Stomach (tissue), 9 donors: ENCODE measurements around the gene SS18. TPM values are rescaled to one million over a fixed set of nuclear protein-coding genes. Genes with fewer than 3 reads are reported as not detected.

ENCODE experiments used
- DNase-seq, 2 donors: peaks; one replicate each; pipeline versions ENCODE4 v3.0.0 to v3.0.0-alpha.2; 2013 to 2019
- H3K27ac ChIP-seq, 5 donors: fragments of 200-600 bp in 4 of 5; sonication (generic) in 4 of 5; one replicate each; pipeline ENCODE4 v1.5.1; 2013 to 2019; ENCODE audit warnings: mild to moderate bottlenecking in 1 of 5, moderate library complexity in 1 of 5
- H3K27me3 ChIP-seq, 3 donors: fragments of 200-600 bp; sonication (generic); one replicate each; pipeline ENCODE4 v1.5.1; 2017 to 2019; ENCODE audit warnings: mixed run types in 1 of 3
- H3K36me3 ChIP-seq, 4 donors: fragments of 200-600 bp; sonication (generic); 1 replicate in 3 of 4; 2 replicates in 1 of 4; pipeline ENCODE4 v1.5.1; 2016 to 2019
- H3K4me1 ChIP-seq, 4 donors: fragments of 200-600 bp; sonication (generic); one replicate each; pipeline ENCODE4 v1.5.1; 2016 to 2019
- H3K4me3 ChIP-seq, 4 donors: fragments of 200-600 bp; sonication (generic) in 3 of 4; one replicate each; pipeline ENCODE4 v1.5.1; 2016 to 2019; ENCODE audit warnings: mild to moderate bottlenecking in 1 of 4
- H3K9me3 ChIP-seq, 4 donors: fragments of 200-600 bp; sonication (generic); one replicate each; pipeline ENCODE4 v1.5.1; 2016 to 2019
- EP300 ChIP-seq: sonication (generic); formaldehyde crosslinking; IDR thresholded peaks from one replicate; pipeline ENCODE4 v1.6.1; 2017; ENCODE audit warnings: antibody characterized with exemption
- POLR2A ChIP-seq, 4 donors: fragments of 450-650 bp; IDR thresholded peaks; one replicate each; pipeline ENCODE4 v1.6.1; 2016; ENCODE audit warnings: antibody characterized with exemption in 4 of 4, control low read depth in 2 of 4, mild to moderate bottlenecking in 1 of 4, moderate library complexity in 1 of 4
- POLR2AphosphoS5 ChIP-seq, 3 donors: sonication (generic); formaldehyde crosslinking; IDR thresholded peaks; one replicate each; pipeline ENCODE4 v1.6.1; 2016; ENCODE audit warnings: antibody characterized with exemption in 3 of 3
- WGBS, 5 donors: extraction: QIAGEN DNeasy Blood & Tissue Kit in 3 of 5; methylation state at CpG; one replicate each; pipeline versions ENCODE4 v1.1.5 to v1.1.7; 2013 to 2018; 5-methylcytosine and 5-hydroxymethylcytosine counted together
- intact Hi-C: fragments of 100-400 bp; cut with DNase I; formaldehyde crosslinking; loops from one replicate; pipeline ENCODE4 v1.15.1; 2023; ENCODE audit warnings: low total_unique reads
- polyA plus RNA-seq, 3 donors: library from polyadenylated mRNA; stranded (reverse); fragments of 200-250 nt; gene quantifications; one replicate each; pipeline ENCODE4 v1.2.3, GENCODE V29; 2013
- total RNA-seq, 5 donors: library from RNA; depleted of rRNA; stranded (reverse); fragments of >200 nt; gene quantifications; one replicate each; pipeline versions ENCODE4 v1.1.0 to v1.2.3, GENCODE V29; 2014 to 2016
- TF ChIP-seq, protein P1 (sequence below), 7 experiments: fragments of 450-650 bp in 4 of 7; fragments of 200-600 bp in 3 of 7; sonication (generic) in 3 of 7; IDR thresholded peaks; one replicate each; pipeline ENCODE4 v1.5.1; 2016 to 2019; ENCODE audit warnings: antibody characterized with exemption in 7 of 7, control low read depth in 2 of 7, mild to moderate bottlenecking in 1 of 7
- donor health status: healthy with polysubstance abuse.
- donor health status: Bipolar disorder and iron deficiency.
- donor health status: healthy.

Gene SS18
- total and polyA plus RNA-seq, 8 donors: 24.6 to 138 (median 37.8) TPM

DNA sequence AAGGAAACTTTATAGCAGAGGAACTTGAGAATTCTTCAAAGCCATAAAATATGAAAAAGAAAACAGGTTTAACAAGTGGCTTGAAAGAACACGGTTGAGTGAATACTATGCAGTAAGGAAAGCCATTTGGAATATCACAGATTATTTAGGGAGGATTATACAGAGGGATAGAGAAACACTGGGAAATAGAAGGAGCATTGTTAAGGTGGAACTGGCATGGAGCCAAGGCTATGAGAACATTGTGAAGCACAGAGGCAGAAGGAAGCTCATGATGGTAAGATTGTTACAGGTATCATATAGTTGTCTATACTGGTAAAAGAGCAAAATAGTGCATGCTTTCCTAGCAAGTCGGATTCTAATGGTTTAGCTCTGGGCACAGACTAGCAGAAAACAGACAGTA lies 87.1 kb downstream of the SS18 start:
- no peak for TF ChIP-seq POLR2A (IDR thresholded peaks at IDR 0.05)
- TF ChIP-seq, protein P1, sequence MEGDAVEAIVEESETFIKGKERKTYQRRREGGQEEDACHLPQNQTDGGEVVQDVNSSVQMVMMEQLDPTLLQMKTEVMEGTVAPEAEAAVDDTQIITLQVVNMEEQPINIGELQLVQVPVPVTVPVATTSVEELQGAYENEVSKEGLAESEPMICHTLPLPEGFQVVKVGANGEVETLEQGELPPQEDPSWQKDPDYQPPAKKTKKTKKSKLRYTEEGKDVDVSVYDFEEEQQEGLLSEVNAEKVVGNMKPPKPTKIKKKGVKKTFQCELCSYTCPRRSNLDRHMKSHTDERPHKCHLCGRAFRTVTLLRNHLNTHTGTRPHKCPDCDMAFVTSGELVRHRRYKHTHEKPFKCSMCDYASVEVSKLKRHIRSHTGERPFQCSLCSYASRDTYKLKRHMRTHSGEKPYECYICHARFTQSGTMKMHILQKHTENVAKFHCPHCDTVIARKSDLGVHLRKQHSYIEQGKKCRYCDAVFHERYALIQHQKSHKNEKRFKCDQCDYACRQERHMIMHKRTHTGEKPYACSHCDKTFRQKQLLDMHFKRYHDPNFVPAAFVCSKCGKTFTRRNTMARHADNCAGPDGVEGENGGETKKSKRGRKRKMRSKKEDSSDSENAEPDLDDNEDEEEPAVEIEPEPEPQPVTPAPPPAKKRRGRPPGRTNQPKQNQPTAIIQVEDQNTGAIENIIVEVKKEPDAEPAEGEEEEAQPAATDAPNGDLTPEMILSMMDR (IDR thresholded peaks at IDR 0.05): no peak
- TF ChIP-seq EP300: no peak
- TF ChIP-seq POLR2AphosphoS5 (IDR thresholded peaks at IDR 0.05): no peak

DNA sequence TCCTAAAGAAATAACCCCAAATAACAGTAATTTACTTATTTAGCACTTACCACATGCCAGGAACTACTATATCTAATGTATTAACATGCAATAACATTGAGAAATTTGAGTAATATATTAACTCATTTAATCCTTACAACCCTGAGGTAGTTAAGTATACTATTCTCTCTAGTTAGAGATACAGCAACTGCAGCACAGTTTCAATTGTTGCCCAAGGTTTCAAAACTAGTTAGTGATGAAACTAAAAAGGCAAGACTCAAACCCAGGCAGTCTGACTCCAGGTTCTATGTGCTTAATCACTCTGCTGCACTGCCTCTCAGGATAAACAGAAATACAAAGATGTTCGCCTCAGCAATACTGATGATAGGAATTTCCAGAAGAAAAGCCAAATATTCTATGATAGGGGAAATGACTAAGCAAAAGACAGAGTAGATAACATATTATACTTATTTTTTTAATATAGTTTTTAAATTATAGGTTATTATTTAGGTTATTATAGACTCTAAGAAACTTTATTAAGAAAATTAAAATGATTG lies 88.0 kb downstream of the SS18 start:
- Histone ChIP-seq H3K36me3 (no peaks in the 10 kb centered on the region), H3K9me3 (no peaks in the 10 kb centered on the region), H3K27ac (no peak overlapping the region), H3K4me1 (no peaks in the 10 kb centered on the region), H3K4me3 (no peak overlapping the region), H3K27me3 (no peaks in the 10 kb centered on the region)
- TF ChIP-seq POLR2AphosphoS5 (IDR thresholded peaks at IDR 0.05) (no peak), EP300 (no peak), POLR2A (IDR thresholded peaks at IDR 0.05) (no peak)
- TF ChIP-seq, protein P1 (IDR thresholded peaks at IDR 0.05): no peak
- WGBS, 5 donors: 68 to 88% (median 84%) methylated on average over 1 of the region's 1 CpG
- DNase-seq: no peak
- intact Hi-C loops: no loop called here

More for the DNA sequence above, 87.1 kb downstream of the SS18 start:
- 62 to 76% (median 69%) methylated on average over 2 of the region's 2 CpGs for WGBS, 5 donors
- intact Hi-C loops: no loop called here
- no peak overlapping the region for H3K27ac ChIP-seq
- peak in 1 of 2 donors; percentile 36 for DNase-seq
- no peaks in the 10 kb centered on the region for H3K27me3 ChIP-seq
- H3K36me3 ChIP-seq: no peaks in the 10 kb centered on the region
- H3K4me1 ChIP-seq: no peaks in the 10 kb centered on the region
- no peaks in the 10 kb centered on the region for H3K9me3 ChIP-seq
- no peak overlapping the region for H3K4me3 ChIP-seq

DNA sequence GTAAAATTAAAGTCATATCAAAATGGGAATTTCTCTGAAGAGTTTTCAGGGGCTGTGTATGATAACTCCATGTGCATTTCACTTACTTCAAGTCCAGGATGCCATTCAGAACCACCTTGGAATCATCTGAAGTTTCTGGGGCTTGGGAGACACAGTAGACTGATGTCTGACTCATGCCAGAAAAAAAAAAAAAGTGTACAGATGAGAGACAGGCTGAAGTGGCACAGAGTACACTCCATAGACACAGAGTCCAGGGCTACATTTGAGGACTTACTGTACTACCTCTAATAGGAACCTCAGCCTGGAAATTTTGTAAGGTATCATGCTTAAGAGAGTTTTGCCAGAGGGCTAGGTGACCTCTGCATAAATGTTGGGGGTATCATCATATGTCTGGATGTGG lies 92.0 kb downstream of the SS18 start:
- no peaks in the 10 kb centered on the region for H3K4me1 ChIP-seq
- H3K9me3 ChIP-seq: no peaks in the 10 kb centered on the region
- no peak overlapping the region for H3K27ac ChIP-seq
- H3K4me3 ChIP-seq: no peak overlapping the region
- no peak for DNase-seq
- no peaks in the 10 kb centered on the region for H3K36me3 ChIP-seq
- intact Hi-C loops: no loop called here
- no peaks in the 10 kb centered on the region for H3K27me3 ChIP-seq
- TF ChIP-seq POLR2AphosphoS5 (IDR thresholded peaks at IDR 0.05) (no peak), EP300 (no peak), POLR2A (IDR thresholded peaks at IDR 0.05) (no peak)
- TF ChIP-seq, protein P1 (IDR thresholded peaks at IDR 0.05): no peak

DNA sequence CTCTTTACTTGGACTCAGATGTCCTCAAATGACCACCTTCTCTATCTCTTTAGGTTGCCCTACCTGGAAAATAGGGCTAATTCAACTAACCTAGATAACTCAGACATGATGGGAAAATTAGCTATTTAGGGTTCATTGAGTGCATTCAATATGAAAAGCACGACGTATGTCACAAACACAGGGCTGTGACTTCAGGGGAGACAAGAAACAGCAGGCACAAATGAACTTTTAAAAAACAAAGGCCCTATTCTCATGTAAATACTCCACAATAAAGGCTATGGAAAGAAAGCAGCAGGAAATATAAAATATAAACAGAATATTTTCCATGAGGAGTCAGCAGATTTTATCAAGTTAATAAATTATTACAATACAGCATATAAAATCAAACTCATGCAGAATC lies 97.8 kb downstream of the SS18 start:
- H3K36me3 ChIP-seq: no peaks in the 10 kb centered on the region
- H3K27me3 ChIP-seq: no peaks in the 10 kb centered on the region
- no peak for TF ChIP-seq EP300
- TF ChIP-seq POLR2A (IDR thresholded peaks at IDR 0.05): no peak
- no peak for TF ChIP-seq POLR2AphosphoS5 (IDR thresholded peaks at IDR 0.05)
- TF ChIP-seq, protein P1 (IDR thresholded peaks at IDR 0.05): no peak
- no peaks in the 10 kb centered on the region for H3K4me1 ChIP-seq
- H3K9me3 ChIP-seq: no peaks in the 10 kb centered on the region
- DNase-seq: no peak
- no peak overlapping the region for H3K4me3 ChIP-seq
- 75 to 84% (median 81%) methylated on average over 2 of the region's 2 CpGs for WGBS, 5 donors
- H3K27ac ChIP-seq: no peak overlapping the region
- intact Hi-C loops: no loop called here
